Subcutaneous adipose tissue (tissue), 4 donors: Measurements from ENCODE around the gene PLSCR4. TPM values are rescaled to one million over a fixed set of nuclear protein-coding genes. Genes with fewer than 3 reads are reported as not detected.

ENCODE experiments used
- total RNA-seq, 4 donors: library from RNA; depleted of rRNA; stranded (reverse); fragments of >200 nt; gene quantifications; one replicate each; pipeline ENCODE4 v1.1.0, GENCODE V29; 2016
- TF ChIP-seq, protein P1 (sequence below): fragments of 450-650 bp; IDR thresholded peaks from one replicate; pipeline ENCODE4 v1.5.1; 2016; ENCODE audit warnings: low read depth, mild to moderate bottlenecking, control low read depth, antibody characterized with exemption, moderate library complexity

The PLSCR4 gene
- total RNA-seq, 4 donors from 2014 or later: 79.9 to 144 (median 103) TPM

DNA sequence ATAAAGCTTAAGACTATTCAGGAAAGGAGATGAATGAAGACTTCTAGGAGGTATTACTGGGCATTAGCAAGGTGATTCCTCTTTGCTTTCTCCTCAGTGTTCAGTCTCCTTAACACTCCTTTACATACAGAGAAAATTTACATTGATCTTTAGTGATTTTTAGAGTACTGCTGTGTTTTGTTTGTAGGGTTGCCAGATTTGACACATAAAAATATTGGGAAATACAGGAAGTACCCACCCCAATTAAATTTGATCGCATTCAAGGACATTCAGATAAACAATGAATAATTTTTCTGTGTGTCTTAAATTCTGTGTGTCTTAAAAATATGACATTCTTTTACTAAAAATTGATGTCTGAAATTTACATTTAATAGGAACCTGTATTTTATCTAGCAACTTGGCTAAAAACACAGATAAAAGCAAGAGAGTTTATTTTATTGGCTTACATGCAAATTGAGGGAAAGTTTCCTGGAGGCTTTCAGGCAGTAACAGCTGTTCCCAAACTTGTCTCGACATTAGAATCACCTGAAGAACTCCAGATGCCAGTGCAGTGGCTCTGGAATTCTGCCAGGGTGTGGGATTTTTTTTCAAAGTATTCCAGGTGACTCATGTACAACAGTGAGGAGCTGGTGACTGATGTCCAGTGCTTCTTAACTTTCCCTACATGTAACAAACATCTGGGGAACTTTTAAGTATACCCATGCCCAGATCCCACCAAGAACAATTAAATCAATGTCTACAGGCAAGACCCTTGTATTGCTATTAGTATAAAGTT is 66.5 kb downstream of the PLSCR4 start:
- TF ChIP-seq, protein P1, sequence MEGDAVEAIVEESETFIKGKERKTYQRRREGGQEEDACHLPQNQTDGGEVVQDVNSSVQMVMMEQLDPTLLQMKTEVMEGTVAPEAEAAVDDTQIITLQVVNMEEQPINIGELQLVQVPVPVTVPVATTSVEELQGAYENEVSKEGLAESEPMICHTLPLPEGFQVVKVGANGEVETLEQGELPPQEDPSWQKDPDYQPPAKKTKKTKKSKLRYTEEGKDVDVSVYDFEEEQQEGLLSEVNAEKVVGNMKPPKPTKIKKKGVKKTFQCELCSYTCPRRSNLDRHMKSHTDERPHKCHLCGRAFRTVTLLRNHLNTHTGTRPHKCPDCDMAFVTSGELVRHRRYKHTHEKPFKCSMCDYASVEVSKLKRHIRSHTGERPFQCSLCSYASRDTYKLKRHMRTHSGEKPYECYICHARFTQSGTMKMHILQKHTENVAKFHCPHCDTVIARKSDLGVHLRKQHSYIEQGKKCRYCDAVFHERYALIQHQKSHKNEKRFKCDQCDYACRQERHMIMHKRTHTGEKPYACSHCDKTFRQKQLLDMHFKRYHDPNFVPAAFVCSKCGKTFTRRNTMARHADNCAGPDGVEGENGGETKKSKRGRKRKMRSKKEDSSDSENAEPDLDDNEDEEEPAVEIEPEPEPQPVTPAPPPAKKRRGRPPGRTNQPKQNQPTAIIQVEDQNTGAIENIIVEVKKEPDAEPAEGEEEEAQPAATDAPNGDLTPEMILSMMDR: no peak

DNA sequence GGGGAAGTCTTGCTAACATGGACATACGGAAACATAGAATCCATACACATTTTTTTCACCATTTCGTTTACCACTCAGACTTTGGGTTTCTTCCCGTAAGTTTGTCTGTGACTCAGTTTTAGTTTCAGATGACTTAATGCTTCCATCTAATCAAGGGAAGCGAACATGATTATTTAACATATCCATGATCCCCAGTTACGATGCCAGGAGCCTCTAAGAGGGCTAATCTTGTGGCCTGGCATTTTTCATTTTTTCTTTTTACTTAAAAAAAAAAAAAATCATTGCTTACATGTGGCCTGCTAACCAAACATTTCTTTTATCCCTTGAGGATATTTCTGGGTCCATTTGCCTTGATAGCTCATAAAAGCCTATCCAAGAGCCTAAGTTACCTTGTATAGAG is 69.7 kb downstream of the PLSCR4 start:
- TF ChIP-seq, protein P1: no peak

DNA sequence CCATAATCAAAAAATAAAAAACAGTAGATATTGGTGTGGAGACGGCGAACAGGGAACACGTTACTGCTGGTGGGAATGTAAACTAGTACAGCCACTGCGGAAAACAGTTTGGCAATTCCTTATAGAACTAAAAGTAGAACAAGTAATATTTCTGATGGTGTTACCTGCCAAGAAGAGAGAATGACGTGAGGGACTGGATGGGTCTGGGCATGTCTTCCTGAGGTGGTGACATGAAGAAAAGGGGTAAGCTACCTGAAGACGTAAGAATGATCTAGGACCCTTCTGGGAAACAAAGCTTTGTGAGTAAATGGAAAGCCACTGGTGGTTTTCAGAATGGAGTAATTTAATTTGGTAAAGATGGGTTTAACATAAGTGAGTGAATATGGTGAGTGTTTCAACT is 70.5 kb downstream of the PLSCR4 start:
- TF ChIP-seq, protein P1: no peak

DNA sequence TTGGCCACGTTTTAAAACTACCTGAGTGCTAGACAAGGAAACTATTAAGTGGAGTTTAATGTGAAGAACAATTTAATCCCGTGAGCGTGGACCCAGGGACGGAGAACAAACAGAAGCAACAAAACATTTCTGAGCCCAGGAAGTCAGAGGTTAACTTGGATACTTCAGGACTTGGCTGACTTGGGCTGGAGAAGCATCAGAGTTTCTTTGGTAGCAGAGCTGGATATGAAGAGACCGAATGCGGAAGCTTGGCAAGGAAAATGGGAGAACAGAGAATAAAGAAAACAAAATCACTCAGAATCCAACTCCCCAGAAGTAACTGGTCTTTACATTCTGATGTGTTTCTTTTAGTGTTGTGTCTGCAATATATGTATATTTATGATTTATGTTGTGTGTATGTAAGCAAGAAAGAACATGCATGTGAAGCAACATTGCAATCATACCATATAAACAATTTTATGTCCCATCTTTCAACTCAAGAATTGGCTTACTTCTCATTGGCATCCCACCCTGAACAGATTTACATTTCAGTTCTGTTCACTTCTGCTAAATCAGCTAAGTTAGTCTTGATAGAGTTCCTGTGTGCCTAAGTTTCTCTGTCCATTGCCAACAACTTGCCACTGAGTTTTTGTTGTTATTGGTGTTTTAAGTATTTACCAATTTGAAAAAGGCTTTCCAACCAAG is 72.8 kb downstream of the PLSCR4 start:
- TF ChIP-seq, protein P1: no peak

DNA sequence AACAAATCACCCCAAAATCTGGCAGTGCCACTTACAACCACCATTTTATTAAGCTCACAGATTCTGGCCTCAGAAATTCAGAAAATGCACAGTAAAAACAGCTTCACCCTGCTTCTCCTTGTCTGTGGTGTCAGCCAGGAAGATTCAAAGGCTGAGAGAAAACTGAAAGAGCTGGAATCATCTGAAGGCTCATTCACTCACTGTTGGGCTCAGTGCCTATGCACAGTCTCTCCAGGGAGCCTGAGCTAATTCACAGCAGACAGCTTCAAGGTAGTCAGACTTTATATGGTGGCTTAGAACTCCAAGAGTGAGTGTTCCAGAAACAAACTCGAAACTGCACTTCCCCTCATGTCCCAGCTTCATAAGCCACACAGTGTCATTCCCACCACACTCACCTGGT is 73.4 kb downstream of the PLSCR4 start:
- TF ChIP-seq, protein P1: no peak

DNA sequence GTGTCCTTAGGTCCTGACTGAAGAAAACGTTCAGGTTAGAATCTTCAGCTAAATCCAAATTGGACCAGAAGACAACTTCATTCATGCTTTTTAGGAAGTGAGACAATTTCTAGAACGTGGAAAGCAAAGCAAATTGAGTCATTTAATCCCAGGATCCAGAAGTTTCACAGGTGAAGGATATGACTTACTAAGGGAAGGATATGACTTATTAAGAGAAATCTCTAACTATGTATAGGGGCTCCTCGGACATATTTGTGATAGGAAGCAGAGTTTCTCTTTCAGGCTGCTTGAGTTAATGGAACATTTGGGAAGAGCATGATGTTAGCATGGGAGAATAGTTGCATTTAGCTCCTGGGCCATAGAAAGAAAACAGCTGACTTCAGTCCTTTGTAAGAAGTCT is 73.8 kb downstream of the PLSCR4 start:
- TF ChIP-seq, protein P1: no peak

DNA sequence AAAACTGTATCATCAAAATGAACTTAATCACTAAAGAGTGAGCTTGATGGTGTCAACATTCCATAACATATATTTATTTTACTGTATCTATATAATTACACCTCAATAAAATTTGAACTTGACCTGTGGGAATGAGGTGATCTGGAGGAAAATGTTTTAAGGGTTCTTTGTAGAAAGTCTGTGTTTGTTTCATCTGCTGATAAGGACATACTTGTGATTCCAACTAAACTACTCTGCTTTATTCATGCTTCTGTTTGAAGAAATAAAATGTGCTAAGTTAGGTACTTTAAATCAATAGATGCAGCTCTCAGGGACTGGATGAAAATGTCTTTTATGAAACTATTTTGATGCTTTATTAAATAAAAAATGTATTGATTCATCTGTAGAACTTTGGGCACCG is 78.3 kb downstream of the PLSCR4 start:
- TF ChIP-seq, protein P1: no peak
